Breast epithelium (tissue), 4 donors: ENCODE results near the gene MYBPC2. TPM values are rescaled to one million over a fixed set of nuclear protein-coding genes. Genes with fewer than 3 reads are reported as not detected.
A peak's percentile ranks its signal among the peaks of the same experiment; 100 is the strongest.

Experiments
- DNase-seq, 2 donors: peaks; one replicate each; pipeline ENCODE4 v3.0.0-alpha.2; 2019; ENCODE audit warnings: low spot score in 2 of 2
- H3K27ac ChIP-seq, 2 donors: fragments of 200-600 bp; sonication (generic) in 1 of 2; one replicate each; pipeline ENCODE4 v1.5.1; 2016 to 2019; ENCODE audit warnings: mild to moderate bottlenecking in 1 of 2
- H3K27me3 ChIP-seq, 2 donors: fragments of 200-600 bp; sonication (generic) in 1 of 2; one replicate each; pipeline versions ENCODE4 v1.5.1 to v1.6.0; 2017 to 2019; ENCODE audit warnings: control low read depth in 1 of 2, mild to moderate bottlenecking in 1 of 2
- H3K36me3 ChIP-seq: fragments of 200-600 bp; one replicate; pipeline ENCODE4 v1.5.1; 2019
- H3K4me1 ChIP-seq, 2 donors: fragments of 200-600 bp; sonication (generic); one replicate each; pipeline ENCODE4 v1.5.1; 2016 to 2019; ENCODE audit warnings: control low read depth in 1 of 2
- H3K4me3 ChIP-seq, 3 donors: fragments of 200-600 bp; sonication (generic); 1 replicate in 2 of 3; 2 replicates in 1 of 3; pipeline ENCODE4 v1.5.1; 2016 to 2019; ENCODE audit warnings: mild to moderate bottlenecking in 3 of 3, moderate library complexity in 2 of 3
- H3K9me3 ChIP-seq, 2 donors: fragments of 200-600 bp; sonication (generic) in 1 of 2; one replicate each; pipeline ENCODE4 v1.5.1; 2016 to 2019; ENCODE audit warnings: control low read depth in 1 of 2
- POLR2A ChIP-seq: fragments of 450-650 bp; IDR thresholded peaks from one replicate; pipeline ENCODE4 v1.6.1; 2016; ENCODE audit warnings: antibody characterized with exemption, mild to moderate bottlenecking, moderate library complexity
- POLR2AphosphoS5 ChIP-seq, 3 donors: sonication (generic); formaldehyde crosslinking; IDR thresholded peaks; one replicate each; pipeline ENCODE4 v1.6.1; 2017; ENCODE audit warnings: antibody characterized with exemption in 3 of 3
- intact Hi-C: fragments of 100-400 bp; cut with DNase I; formaldehyde crosslinking; loops from one replicate; pipeline ENCODE4 v1.15.1; 2023; ENCODE audit warnings: low total_unique reads
- total RNA-seq, 3 donors: library from RNA; depleted of rRNA; stranded (reverse); fragments of >200 nt; gene quantifications; one replicate each; pipeline ENCODE4 v1.1.0, GENCODE V29; 2016
- TF ChIP-seq, protein P1 (sequence below), 3 donors: fragments of 450-650 bp; IDR thresholded peaks; one replicate each; pipeline ENCODE4 v1.5.1; 2016 to 2017; ENCODE audit warnings: antibody characterized with exemption in 3 of 3, mild to moderate bottlenecking in 3 of 3, moderate library complexity in 3 of 3

Gene MYBPC2
- total RNA-seq, 3 donors from 2014 or later, result under 0.01 TPM; not detected in 2

DNA sequence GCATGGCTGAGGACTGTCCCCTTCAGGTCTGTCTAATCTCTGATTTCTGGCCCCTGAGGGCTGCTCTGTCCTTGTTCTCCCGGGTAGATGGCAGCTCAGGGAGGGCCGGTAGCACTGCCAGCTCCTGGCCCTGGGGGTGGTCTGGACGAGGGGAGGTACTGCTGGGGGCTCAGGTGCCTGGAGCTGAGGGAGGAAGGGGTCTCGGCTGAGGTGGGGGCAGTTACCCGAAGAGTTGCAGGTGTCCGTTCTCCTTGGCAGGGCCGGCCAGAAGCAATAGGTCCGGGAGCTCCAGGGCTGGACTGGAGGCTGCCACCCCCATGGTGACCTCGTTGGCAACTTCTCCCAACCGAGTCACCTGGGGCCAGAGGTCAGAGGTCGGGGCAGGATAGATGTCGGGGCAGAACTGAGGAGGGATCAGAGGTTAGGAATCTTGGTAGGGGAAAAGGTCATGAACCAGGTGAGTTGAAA is 42.4 kb downstream of the MYBPC2 start:
- intact Hi-C loops, result no loop called here
- Histone ChIP-seq H3K36me3 (no peaks in the 10 kb centered on the region), H3K27me3 (no peaks in the 10 kb centered on the region), H3K4me1 (peaks cover 3 to 9% of the 10 kb centered on the region in 2 donors), H3K27ac (no peak overlapping the region), H3K4me3 (no peak overlapping the region), H3K9me3 (no peaks in the 10 kb centered on the region)
- TF ChIP-seq POLR2A (no peak), POLR2AphosphoS5 (IDR thresholded peaks at IDR 0.05) (no peak)
- TF ChIP-seq, protein P1, sequence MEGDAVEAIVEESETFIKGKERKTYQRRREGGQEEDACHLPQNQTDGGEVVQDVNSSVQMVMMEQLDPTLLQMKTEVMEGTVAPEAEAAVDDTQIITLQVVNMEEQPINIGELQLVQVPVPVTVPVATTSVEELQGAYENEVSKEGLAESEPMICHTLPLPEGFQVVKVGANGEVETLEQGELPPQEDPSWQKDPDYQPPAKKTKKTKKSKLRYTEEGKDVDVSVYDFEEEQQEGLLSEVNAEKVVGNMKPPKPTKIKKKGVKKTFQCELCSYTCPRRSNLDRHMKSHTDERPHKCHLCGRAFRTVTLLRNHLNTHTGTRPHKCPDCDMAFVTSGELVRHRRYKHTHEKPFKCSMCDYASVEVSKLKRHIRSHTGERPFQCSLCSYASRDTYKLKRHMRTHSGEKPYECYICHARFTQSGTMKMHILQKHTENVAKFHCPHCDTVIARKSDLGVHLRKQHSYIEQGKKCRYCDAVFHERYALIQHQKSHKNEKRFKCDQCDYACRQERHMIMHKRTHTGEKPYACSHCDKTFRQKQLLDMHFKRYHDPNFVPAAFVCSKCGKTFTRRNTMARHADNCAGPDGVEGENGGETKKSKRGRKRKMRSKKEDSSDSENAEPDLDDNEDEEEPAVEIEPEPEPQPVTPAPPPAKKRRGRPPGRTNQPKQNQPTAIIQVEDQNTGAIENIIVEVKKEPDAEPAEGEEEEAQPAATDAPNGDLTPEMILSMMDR (IDR thresholded peaks at IDR 0.05), result no peak
- no peak for DNase-seq

DNA sequence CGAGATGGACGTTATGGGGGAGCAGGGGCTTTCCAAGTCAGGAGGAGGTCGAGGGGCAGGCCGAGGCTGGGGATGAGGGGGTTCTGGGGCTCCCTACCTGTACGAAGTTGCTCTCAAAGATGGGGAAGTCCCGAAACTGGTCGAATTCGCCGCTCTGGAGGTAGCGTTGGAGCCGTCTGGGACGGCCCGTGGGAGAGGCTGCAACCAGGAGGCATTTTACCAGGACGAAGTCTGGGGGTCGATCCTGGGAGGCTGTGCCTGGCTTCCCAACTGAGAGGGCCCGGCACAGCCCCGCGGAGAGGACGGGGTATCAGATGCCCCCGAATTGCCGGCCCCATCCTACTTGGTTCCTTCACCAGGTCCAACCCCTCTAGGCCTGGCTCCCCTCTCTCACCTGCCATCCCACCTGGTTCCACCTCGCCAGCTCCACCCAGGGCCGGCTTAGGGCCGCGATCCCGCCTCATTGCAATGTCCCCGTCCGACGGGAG is 43.1 kb downstream of the MYBPC2 start:
- intact Hi-C loops, result no loop called here
- Histone ChIP-seq H3K36me3 (no peaks in the 10 kb centered on the region), H3K27ac (peak overlapping the region; percentile 76 to 90), H3K9me3 (no peaks in the 10 kb centered on the region), H3K4me3 (peak overlapping the region; percentile 80 to 99 (median 89)), H3K27me3 (no peaks in the 10 kb centered on the region), H3K4me1 (peaks cover 3 to 9% of the 10 kb centered on the region in 2 donors)
- no peak for DNase-seq
- TF ChIP-seq, protein P1 (IDR thresholded peaks at IDR 0.05), result no peak
- no peak for TF ChIP-seq POLR2AphosphoS5 (IDR thresholded peaks at IDR 0.05)

DNA sequence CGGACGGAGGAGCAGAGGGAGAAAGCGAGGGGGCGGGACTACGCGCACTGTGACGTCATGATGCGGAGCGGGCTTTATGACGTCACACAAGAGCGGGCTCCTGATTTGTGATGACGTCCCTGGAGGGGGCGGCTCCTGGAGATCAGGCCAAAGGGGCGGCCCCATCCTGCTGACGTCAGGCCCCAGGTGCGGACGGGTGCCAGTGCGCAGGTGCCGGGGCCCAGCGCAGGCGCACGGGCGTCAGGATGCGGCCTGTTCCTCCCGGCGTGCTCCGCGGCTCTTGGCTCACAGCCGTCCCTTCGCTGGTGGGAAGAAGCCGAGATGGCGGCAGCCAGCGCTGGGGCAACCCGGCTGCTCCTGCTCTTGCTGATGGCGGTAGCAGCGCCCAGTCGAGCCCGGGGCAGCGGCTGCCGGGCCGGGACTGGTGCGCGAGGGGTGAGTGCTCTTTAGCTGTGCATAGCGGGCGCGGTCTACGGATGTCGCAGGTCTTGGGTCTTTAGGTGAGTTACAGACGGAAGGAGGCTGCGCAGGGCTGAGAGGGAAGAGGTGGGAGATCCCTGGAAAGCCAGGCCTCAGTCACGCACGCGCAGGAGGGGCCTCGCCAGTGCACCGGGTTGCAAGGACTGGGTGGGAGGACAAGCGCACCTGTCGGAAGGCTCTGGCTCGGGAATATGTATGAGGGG is 43.7 kb downstream of the MYBPC2 start, which contains the start of the genes EMC10 and GARIN5A:
Gene EMC10, plus strand, starts transcription at position 284 of the 683 bp plus-strand sequence. Its CDS starts 38 bp downstream, at position 322.
Gene GARIN5A, minus strand, starts transcription at position 625 of the 683 bp plus-strand sequence. Its CDS starts 460 bp downstream, at position 165.
- TF ChIP-seq POLR2AphosphoS5 (IDR thresholded peaks at IDR 0.05) (peak; percentile 39 to 64 (median 61)), POLR2A (no peak)
- DNase-seq, result peak; percentile 90
- Histone ChIP-seq H3K36me3 (no peaks in the 10 kb centered on the region), H3K4me1 (peaks cover 3 to 9% of the 10 kb centered on the region in 2 donors), H3K4me3 (peak within 1 kb of the TSS; percentile 80 to 99 (median 89)), H3K27ac (peak within 1 kb of the TSS; percentile 76 to 90), H3K9me3 (no peaks in the 10 kb centered on the region), H3K27me3 (no peaks in the 10 kb centered on the region)
- intact Hi-C loops, result no loop called here

DNA sequence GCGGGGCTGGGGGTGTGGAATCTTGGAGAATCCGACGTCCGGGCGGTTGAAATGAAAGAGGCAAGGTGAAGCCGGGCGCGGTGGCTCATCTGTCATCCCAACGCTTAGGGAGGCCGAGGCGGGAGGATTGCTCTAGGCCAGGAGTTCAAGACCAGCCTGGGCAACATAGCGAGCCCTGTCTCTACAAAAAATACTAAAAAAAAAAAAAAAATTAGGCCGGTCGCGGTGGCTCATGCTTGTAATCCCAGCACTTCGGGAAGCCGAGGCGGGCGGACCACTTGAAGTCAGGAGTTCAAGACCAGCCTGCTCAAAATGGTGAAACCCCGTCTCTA is 44.2 kb downstream of the MYBPC2 start:
- peak overlapping the region in 1 of 2 donors; percentile 90 for H3K27ac ChIP-seq

DNA sequence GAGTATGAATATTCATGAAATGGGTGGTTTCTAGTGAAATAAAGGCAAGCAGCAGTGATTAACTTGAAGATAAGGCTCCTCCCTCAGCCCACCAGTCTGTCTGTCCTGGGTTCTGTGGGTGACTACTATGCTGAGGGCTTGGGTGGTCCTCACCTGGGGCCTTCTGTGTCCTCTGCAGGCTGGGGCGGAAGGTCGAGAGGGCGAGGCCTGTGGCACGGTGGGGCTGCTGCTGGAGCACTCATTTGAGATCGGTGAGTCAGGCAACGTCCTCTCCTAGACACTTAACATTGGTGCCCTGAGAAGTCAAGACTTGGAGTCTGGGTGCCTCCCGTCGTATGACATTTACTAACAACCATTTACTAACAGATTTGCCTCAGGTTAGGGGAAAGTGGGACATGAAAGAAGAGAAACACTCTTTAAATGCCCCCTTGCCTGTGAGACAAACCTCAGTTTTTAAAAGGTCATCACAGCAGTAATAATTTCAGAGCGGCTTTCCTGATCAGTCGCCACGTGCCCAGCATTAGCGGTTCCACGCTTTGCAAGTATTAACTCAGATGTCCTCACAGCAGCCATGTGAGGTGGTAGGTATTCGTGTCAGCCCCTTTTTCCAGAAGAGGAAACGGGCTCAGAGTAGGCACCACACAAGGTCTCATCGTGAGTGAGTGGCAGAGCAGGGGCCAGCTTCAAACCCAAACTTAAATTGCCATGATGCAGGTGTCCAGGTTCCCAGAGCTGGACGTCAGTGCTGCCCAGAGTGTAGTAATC is 45.2 kb downstream of the MYBPC2 start:
- no peak for DNase-seq

More for the DNA sequence above, 44.2 kb downstream of the MYBPC2 start:
- Histone ChIP-seq H3K27me3 (no peaks in the 10 kb centered on the region), H3K36me3 (no peaks in the 10 kb centered on the region), H3K9me3 (no peaks in the 10 kb centered on the region), H3K4me1 (peaks cover 3 to 9% of the 10 kb centered on the region in 2 donors), H3K4me3 (peak overlapping the region; percentile 80 to 99 (median 89))
- intact Hi-C loops, result no loop called here
- TF ChIP-seq, protein P1 (IDR thresholded peaks at IDR 0.05), result no peak
- TF ChIP-seq POLR2A (no peak), POLR2AphosphoS5 (IDR thresholded peaks at IDR 0.05) (no peak)
- no peak for DNase-seq

More for the DNA sequence above, 45.2 kb downstream of the MYBPC2 start:
- no peak overlapping the region for H3K27ac ChIP-seq
- intact Hi-C loops, result no loop called here
- H3K36me3 ChIP-seq, result no peaks in the 10 kb centered on the region
- H3K9me3 ChIP-seq, result no peaks in the 10 kb centered on the region
- H3K4me1 ChIP-seq, result peaks cover 3 to 9% of the 10 kb centered on the region in 2 donors
- TF ChIP-seq, protein P1 (IDR thresholded peaks at IDR 0.05), result no peak
- TF ChIP-seq POLR2AphosphoS5 (IDR thresholded peaks at IDR 0.05) (no peak), POLR2A (no peak)
- peak overlapping the region in 1 of 3 donors; percentile 99 for H3K4me3 ChIP-seq
- no peaks in the 10 kb centered on the region for H3K27me3 ChIP-seq
